ENCODE data around the gene NTRK2. TPM values are rescaled to one million over a fixed set of nuclear protein-coding genes. Genes with fewer than 3 reads are reported as not detected.

Gene NTRK2
- total RNA-seq, 3 donors from 2014 or later: 1.7 to 3.5 (median 2.5) TPM

DNA sequence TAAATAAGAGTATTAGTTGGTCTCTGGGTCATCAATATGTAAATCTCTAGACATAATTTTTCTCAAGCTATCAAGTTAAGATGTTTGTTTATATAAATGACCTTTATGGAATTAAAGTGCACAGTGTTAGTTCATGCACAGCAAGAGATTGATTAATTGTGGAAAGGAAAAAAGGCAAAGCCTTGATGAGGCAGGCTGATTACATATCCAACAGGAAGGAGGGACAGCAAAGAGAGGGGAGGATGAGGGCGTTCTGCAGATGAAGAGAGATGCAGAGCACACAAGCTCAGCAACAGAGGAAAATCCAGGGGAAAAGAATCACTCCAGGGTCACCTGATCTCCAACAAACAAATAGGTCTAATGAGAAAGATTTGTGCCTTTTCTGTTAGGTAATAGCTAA, 16.5 kb downstream of the NTRK2 start:
- no peak for DNase-seq
- no peaks in the 10 kb centered on the region for H3K36me3 ChIP-seq (ENCODE audit: low read depth)
- TF ChIP-seq, protein P1, sequence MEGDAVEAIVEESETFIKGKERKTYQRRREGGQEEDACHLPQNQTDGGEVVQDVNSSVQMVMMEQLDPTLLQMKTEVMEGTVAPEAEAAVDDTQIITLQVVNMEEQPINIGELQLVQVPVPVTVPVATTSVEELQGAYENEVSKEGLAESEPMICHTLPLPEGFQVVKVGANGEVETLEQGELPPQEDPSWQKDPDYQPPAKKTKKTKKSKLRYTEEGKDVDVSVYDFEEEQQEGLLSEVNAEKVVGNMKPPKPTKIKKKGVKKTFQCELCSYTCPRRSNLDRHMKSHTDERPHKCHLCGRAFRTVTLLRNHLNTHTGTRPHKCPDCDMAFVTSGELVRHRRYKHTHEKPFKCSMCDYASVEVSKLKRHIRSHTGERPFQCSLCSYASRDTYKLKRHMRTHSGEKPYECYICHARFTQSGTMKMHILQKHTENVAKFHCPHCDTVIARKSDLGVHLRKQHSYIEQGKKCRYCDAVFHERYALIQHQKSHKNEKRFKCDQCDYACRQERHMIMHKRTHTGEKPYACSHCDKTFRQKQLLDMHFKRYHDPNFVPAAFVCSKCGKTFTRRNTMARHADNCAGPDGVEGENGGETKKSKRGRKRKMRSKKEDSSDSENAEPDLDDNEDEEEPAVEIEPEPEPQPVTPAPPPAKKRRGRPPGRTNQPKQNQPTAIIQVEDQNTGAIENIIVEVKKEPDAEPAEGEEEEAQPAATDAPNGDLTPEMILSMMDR (IDR thresholded peaks at IDR 0.05): no peak
- intact Hi-C loops (cut with DNase I, micrococcal nuclease): no loop called here
- ATAC-seq: no peak
- H3K4me1 ChIP-seq (ENCODE audit: low read depth): no peaks in the 10 kb centered on the region
- H3K4me3 ChIP-seq: no peak overlapping the region
- H3K9me3 ChIP-seq: no peaks in the 10 kb centered on the region

GRCh38 chr9:84688956-84689355, 19.4 kb downstream of the NTRK2 start:
- H3K36me3 ChIP-seq (ENCODE audit: low read depth): no peaks in the 10 kb centered on the region
- no peak for DNase-seq
- TF ChIP-seq, protein P1 (IDR thresholded peaks at IDR 0.05): no peak
- no peaks in the 10 kb centered on the region for H3K4me1 ChIP-seq (ENCODE audit: low read depth)
- ATAC-seq: no peak
- H3K9me3 ChIP-seq: no peaks in the 10 kb centered on the region
- intact Hi-C loops (cut with DNase I, micrococcal nuclease): no loop called here
- H3K4me3 ChIP-seq: no peak overlapping the region

DNA sequence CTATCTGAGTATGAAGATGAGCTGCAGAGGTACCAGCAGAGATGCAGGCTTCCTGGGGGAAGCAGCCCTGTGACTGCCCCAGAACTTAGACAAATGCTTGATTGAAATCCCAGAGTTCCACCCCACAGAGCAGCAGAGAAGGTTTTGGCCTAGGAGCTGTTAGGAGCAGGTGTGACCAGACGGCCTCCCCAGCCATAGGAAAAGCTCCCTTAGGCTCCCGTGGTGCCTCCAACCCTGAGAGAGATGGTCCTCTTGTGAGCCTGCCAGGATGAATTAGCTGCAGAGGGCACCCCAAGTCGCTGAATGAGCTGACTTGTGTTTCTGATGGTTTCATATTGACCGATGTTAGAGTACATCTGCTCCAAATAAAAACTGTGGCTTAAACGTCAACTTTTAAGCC, 22.1 kb downstream of the NTRK2 start:
- H3K36me3 ChIP-seq (ENCODE audit: low read depth): no peaks in the 10 kb centered on the region
- no peak for DNase-seq
- intact Hi-C loops (cut with DNase I, micrococcal nuclease): loop anchor here (10.0 kb wide), 1 partner anchor 263 kb away; no protein-coding TSS in a partner anchor
- TF ChIP-seq, protein P1 (IDR thresholded peaks at IDR 0.05): no peak
- no peaks in the 10 kb centered on the region for H3K9me3 ChIP-seq
- no peaks in the 10 kb centered on the region for H3K4me1 ChIP-seq (ENCODE audit: low read depth)
- no peak for ATAC-seq
- H3K4me3 ChIP-seq: no peak overlapping the region

DNA sequence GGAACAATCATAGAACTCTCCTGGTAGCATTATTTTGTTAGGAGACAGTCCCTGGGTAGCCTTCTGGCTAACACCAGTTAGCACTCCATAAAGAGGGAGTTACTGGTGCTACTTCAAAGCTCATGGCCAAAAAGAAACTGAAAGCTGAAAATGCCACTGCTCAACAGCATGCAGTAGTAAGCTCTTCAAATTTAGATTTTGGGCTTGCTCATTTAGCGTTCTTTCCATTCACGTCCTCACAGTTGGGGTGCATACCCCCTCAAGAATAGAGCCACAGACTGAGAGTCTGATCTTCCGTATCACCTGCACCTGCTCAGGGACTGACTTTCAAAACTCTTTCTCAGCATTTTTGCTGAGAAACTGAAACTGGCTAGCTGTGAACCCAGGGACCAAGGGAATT, 24.7 kb downstream of the NTRK2 start:
- TF ChIP-seq, protein P1 (IDR thresholded peaks at IDR 0.05): no peak
- intact Hi-C loops (cut with DNase I, micrococcal nuclease): loop anchor here (10.0 kb wide), 1 partner anchor 261 kb away; no protein-coding TSS in a partner anchor
- DNase-seq (no peak), ATAC-seq (peak; percentile 54)
- H3K9me3 ChIP-seq: no peaks in the 10 kb centered on the region
- H3K4me1 ChIP-seq (ENCODE audit: low read depth): no peaks in the 10 kb centered on the region
- no peaks in the 10 kb centered on the region for H3K36me3 ChIP-seq (ENCODE audit: low read depth)
- no peak overlapping the region for H3K4me3 ChIP-seq

GRCh38 chr9:84697042-84697441, 27.5 kb downstream of the NTRK2 start:
- no peaks in the 10 kb centered on the region for H3K4me1 ChIP-seq (ENCODE audit: low read depth)
- TF ChIP-seq, protein P1 (IDR thresholded peaks at IDR 0.05): no peak
- no peaks in the 10 kb centered on the region for H3K36me3 ChIP-seq (ENCODE audit: low read depth)
- no peak overlapping the region for H3K4me3 ChIP-seq
- DNase-seq (no peak), ATAC-seq (no peak)
- no peaks in the 10 kb centered on the region for H3K9me3 ChIP-seq
- intact Hi-C loops (cut with DNase I, micrococcal nuclease): loop anchor here (10.0 kb wide), 1 partner anchor 258 kb away; no protein-coding TSS in a partner anchor

All from mucosa of descending colon (tissue), 3 donors.